Common myeloid progenitor, CD34-positive (primary cell): ENCODE results near the gene PROCA1.
A peak's percentile ranks its signal among the peaks of the same experiment; 100 is the strongest.

Experiments
- CTCF ChIA-PET: fragments of 350-600 bp; sonication (Branson Sonifier 250); formaldehyde crosslinking; loops from one replicate; lab custom pipeline; 2021; ENCODE audit warnings: antibody characterized with exemption; lab: Charles Lee
- POLR2A ChIA-PET: fragments of 350-600 bp; sonication (Branson Sonifier 250); formaldehyde crosslinking; loops from one replicate; lab custom pipeline; 2021; ENCODE audit warnings: antibody characterized with exemption; lab: Charles Lee
- DNase-seq, 3 donors: peaks; one replicate each; pipeline versions ENCODE4 v3.0.0 to v3.0.0-alpha.2; 2013
- H3K27ac ChIP-seq, 2 experiments: 1 replicate in 1 of 2; 2 replicates in 1 of 2; pipeline ENCODE4 v1.7.0; 2013; ENCODE audit warnings: inconsistent platforms in 2 of 2, low read length in 2 of 2, mild to moderate bottlenecking in 2 of 2, low read depth in 1 of 2, moderate library complexity in 1 of 2; ENCODE audit not compliant: severe bottlenecking in 2 of 2, insufficient read depth in 1 of 2, poor library complexity in 1 of 2
- H3K27me3 ChIP-seq, 5 experiments: replicated peaks in 2 of 5; 1 replicate in 3 of 5; 2 replicates in 2 of 5; pipeline versions ENCODE4 v1.6.1 to v1.7.0; 2013; ENCODE audit warnings: low read length in 4 of 5, mild to moderate bottlenecking in 2 of 5, moderate library complexity in 2 of 5, inconsistent platforms in 1 of 5; ENCODE audit not compliant: insufficient read depth in 5 of 5, control insufficient read depth in 4 of 5
- H3K36me3 ChIP-seq, 4 experiments: 1 replicate in 2 of 4; 2 replicates in 2 of 4; pipeline versions ENCODE4 v1.6.1 to v1.7.0; 2013; ENCODE audit warnings: low read length in 3 of 4, control low read depth in 1 of 4, mild to moderate bottlenecking in 1 of 4; ENCODE audit not compliant: control insufficient read depth in 4 of 4, insufficient read depth in 4 of 4
- H3K4me1 ChIP-seq, 4 experiments: 1 replicate in 3 of 4; 2 replicates in 1 of 4; pipeline versions ENCODE4 v1.6.1 to v1.7.1; 2013; ENCODE audit warnings: low read length in 3 of 4, mild to moderate bottlenecking in 3 of 4, control low read depth in 1 of 4, inconsistent platforms in 1 of 4, moderate library complexity in 1 of 4; ENCODE audit not compliant: control insufficient read depth in 4 of 4, insufficient read depth in 4 of 4; ENCODE audit errors: control extremely low read depth in 1 of 4
- H3K4me3 ChIP-seq, 7 experiments: 1 replicate in 4 of 7; 2 replicates in 3 of 7; pipeline versions ENCODE4 v1.5.1 to v1.7.0; 2013; ENCODE audit warnings: mild to moderate bottlenecking in 7 of 7, low read length in 6 of 7, moderate library complexity in 6 of 7, inconsistent platforms in 2 of 7, low read depth in 2 of 7, control low read depth in 1 of 7; ENCODE audit not compliant: insufficient read depth in 4 of 7, control insufficient read depth in 1 of 7; ENCODE audit errors: extremely low read depth in 1 of 7
- H3K9me3 ChIP-seq, 5 experiments: 1 replicate in 4 of 5; 2 replicates in 1 of 5; pipeline versions ENCODE4 v1.6.1 to v1.7.1; 2013; ENCODE audit warnings: low read length in 4 of 5, mild to moderate bottlenecking in 2 of 5, inconsistent platforms in 1 of 5, low read depth in 1 of 5, moderate library complexity in 1 of 5; ENCODE audit not compliant: control insufficient read depth in 4 of 5, insufficient read depth in 2 of 5; ENCODE audit errors: control extremely low read depth in 1 of 5
- WGBS: methylation state at CpG from one replicate; pipeline ENCODE4 v1.1.5; 2013; ENCODE audit not compliant: insufficient coverage; 5-methylcytosine and 5-hydroxymethylcytosine counted together

Gene PROCA1

DNA sequence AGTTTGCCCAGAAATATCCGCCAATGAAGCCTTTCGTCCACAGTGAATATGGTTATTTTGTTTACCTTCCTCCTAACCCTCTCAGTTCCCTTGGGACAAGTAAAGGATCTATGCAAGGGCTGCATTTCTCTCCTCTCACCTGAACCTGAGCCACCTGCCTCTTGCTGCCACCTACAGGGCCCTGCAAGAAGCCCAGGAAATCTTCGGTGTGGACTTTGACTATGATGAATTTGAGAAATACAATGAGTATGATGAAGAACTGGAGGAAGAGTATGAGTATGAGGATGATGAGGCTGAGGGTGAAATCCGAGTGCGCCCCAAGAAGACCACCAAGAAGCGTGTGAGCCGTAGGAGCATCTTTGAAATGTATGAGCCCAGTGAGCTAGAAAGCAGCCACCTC, 35.7 kb downstream of the PROCA1 start:
- ChIA-PET CTCF (interaction anchor here (0.7 to 4.6 kb wide), 11 partner anchors 8 to 35 kb away, joined by 3 to 36 read pairs (median 5); partner anchors contain the start of genes BLTP2, SDF2 and SUPT6H), POLR2A (no interaction called here)
- Histone ChIP-seq H3K27me3 (no peaks in the 10 kb centered on the region), H3K36me3 (peaks cover 42 to 93% (median 71%) of the 10 kb centered on the region in 4 experiments), H3K4me1 (no peaks in the 10 kb centered on the region), H3K4me3 (no peak overlapping the region), H3K9me3 (no peaks in the 10 kb centered on the region), H3K27ac (no peak overlapping the region)
- DNase-seq = peak; percentile 11 to 35 (median 32)
- 98% methylated on average over 6 of the region's 7 CpGs for WGBS

DNA sequence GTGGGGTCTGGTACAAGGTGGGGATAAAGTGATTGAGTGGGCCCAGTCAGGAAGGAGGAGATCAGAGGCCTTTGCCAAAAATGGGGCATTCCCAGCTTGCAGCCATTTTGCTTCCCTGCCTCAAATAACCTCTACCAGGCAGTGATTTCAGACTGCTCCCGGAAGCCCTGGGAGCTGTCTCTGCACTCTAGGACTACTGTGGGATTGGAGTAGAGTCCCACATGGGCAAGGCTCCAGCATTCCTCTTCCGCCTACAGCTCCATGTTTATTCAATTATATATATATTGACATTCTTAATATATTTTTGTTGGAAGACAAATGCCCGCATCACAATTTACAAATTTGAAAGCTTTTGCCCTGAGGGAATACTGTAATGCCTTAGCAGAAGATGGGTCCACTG, 36.2 kb downstream of the PROCA1 start:
- ChIA-PET CTCF (interaction anchor here (0.7 to 4.6 kb wide), 11 partner anchors 9 to 35 kb away, joined by 3 to 36 read pairs (median 5); partner anchors contain the start of genes BLTP2, SDF2 and SUPT6H), POLR2A (no interaction called here)
- Histone ChIP-seq H3K9me3 (no peaks in the 10 kb centered on the region), H3K36me3 (peaks cover 42 to 91% (median 69%) of the 10 kb centered on the region in 4 experiments), H3K4me1 (no peaks in the 10 kb centered on the region), H3K27me3 (no peaks in the 10 kb centered on the region), H3K4me3 (no peak overlapping the region), H3K27ac (no peak overlapping the region)
- no peak for DNase-seq
- no CpG with 5 or more reads among the region's 3 CpGs for WGBS

DNA sequence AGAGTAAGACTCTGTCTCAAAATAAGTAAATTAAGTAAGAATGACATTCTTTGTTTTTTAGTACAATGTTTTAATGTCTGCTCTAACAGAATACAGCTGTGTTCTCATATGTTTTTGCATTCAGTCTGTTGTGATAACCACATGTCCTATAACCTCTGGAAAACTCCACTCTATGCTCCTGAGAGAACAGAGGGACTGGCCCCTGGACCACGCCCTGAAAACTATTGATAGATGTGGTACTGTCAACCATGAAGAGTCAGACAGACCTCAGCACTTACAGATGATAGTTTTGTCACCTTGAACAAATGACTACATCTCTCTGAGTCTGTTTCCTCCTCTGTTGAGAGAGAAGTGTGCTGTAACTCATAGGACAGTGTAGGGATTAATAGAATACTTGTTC, 41.8 kb downstream of the PROCA1 start:
- no peak for DNase-seq
- Histone ChIP-seq H3K9me3 (no peaks in the 10 kb centered on the region), H3K27ac (no peak overlapping the region), H3K4me1 (peaks cover 0 to 2% (median 0%) of the 10 kb centered on the region in 4 experiments), H3K4me3 (no peak overlapping the region), H3K36me3 (peaks cover 26 to 69% (median 48%) of the 10 kb centered on the region in 4 experiments), H3K27me3 (no peaks in the 10 kb centered on the region)
- CTCF ChIA-PET = interaction anchor here (1.4 to 2.8 kb wide), 3 partner anchors 10 to 24 kb away, joined by 4 to 13 read pairs (median 6); partner anchors contain the start of gene BLTP2
- no CpG with 5 or more reads among the region's 1 CpG for WGBS
- POLR2A ChIA-PET = no interaction called here

DNA sequence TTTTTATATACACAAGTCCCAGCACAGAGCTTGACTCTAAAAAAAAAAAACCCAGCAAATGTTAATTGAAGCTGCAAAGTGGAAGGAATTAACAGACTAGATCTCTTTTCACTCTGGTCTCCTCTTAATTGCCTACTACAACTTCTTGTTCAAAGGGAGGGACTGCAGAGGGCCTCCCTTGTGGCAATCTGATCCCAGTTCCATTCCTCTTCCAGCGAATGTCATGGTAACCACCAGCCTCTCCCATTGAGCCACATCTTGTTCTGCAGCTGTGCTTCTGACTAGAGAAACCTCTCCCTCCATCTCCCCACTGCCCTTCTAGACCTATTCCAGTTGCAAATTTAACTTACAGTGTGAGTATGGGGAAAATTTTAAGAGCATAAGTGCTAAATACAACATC, 43.8 kb downstream of the PROCA1 start:
- WGBS = 100% methylated on average over 1 of the region's 1 CpG
- no peak overlapping the region for H3K27ac ChIP-seq

DNA sequence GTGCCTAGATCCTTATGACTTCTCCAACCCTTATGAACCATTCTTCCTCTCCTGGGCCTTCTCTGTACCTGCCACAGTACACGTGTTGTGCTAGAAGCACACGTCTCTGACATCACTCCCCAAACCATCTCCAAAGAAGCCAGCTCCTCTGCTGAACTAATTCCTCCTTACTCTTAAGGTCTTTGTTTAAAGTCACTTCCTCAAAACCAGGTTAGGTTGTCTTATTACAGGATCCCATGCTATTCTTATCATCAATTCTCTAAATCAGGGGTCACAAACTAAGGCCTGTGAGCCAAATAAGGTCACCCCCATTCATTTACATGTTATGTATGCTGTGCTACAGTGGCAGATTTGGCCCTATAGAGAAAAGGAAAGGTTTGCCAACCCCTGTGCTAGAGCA, 45.7 kb downstream of the PROCA1 start:
- CTCF ChIA-PET = interaction anchor here (0.8 to 1.6 kb wide), 3 partner anchors 10 to 25 kb away, joined by 3 to 5 read pairs (median 4); no protein-coding TSS in a partner anchor
- Histone ChIP-seq H3K4me1 (peaks cover 7 to 17% (median 13%) of the 10 kb centered on the region in 4 experiments), H3K27ac (no peak overlapping the region), H3K4me3 (no peak overlapping the region), H3K36me3 (peaks cover 3 to 35% (median 15%) of the 10 kb centered on the region in 4 experiments), H3K27me3 (no peaks in the 10 kb centered on the region), H3K9me3 (no peaks in the 10 kb centered on the region)
- WGBS = 94% methylated on average over 2 of the region's 2 CpGs
- POLR2A ChIA-PET = interaction anchor here (0.9 to 1.0 kb wide), 2 partner anchors 19 to 22 kb away, joined by 5 to 6 read pairs; no protein-coding TSS in a partner anchor
- DNase-seq = no peak

More for the DNA sequence above, 43.8 kb downstream of the PROCA1 start:
- POLR2A ChIA-PET = no interaction called here
- DNase-seq = no peak
- Histone ChIP-seq H3K27me3 (no peaks in the 10 kb centered on the region), H3K9me3 (no peaks in the 10 kb centered on the region), H3K36me3 (peaks cover 10 to 52% (median 28%) of the 10 kb centered on the region in 4 experiments), H3K4me3 (no peak overlapping the region), H3K4me1 (peaks cover 6 to 9% (median 7%) of the 10 kb centered on the region in 4 experiments)
- CTCF ChIA-PET = interaction anchor here (0.6 to 2.8 kb wide), 5 partner anchors 12 to 30 kb away, joined by 3 to 13 read pairs (median 3); partner anchors contain the start of gene BLTP2

DNA sequence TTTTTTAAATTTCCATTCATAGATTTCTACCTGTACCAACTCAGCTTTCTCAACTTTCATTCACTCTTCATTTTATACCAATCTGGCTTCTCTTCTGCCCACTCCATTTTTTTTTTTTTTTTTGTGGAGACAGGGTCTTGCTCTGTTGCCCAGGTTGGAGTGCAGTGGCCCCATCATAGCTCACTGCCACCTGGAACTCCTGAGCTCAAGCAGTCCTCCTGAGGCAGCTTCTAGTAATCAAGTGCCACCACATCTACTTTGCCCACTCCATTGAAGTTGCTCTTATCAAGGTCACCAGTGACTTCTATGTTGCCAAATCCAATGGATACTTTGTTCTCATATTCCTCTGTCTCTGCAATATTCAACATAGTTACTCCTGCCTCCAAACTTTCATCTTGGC, 48.0 kb downstream of the PROCA1 start:
- ChIA-PET POLR2A (interaction anchor here (4.5 kb wide), 1 partner anchor 18 kb away, joined by 31 read pairs; the partner anchor contains the start of gene BLTP2), CTCF (interaction anchor here (4.5 kb wide), 1 partner anchor 19 kb away, joined by 41 read pairs; the partner anchor contains the start of gene BLTP2)
- peaks cover 7 to 23% (median 19%) of the 10 kb centered on the region in 4 experiments for H3K4me1 ChIP-seq
- DNase-seq = peak in 1 of 3 donors; percentile 19
- peak overlapping the region in 1 of 7 experiments; percentile 100 for H3K4me3 ChIP-seq
- no peaks in the 10 kb centered on the region for H3K9me3 ChIP-seq
- peaks cover 3 to 34% (median 11%) of the 10 kb centered on the region in 4 experiments for H3K36me3 ChIP-seq
- peak overlapping the region in 1 of 2 experiments; percentile 100 for H3K27ac ChIP-seq
- no peaks in the 10 kb centered on the region for H3K27me3 ChIP-seq

DNA sequence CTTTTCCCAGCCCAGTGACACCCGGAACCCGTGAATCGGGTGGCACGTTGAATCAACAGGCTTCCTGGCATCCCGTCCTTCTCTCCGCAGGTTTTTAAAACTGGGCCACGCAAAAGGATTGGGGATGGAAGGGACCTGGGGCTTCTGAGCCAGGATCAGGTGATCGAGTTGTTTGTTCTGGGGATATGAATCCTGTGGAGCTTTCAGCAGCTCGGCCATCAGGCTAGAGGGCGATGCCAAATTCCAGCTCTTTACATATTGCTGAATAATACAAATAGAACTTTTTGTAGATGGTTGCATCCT, 49.2 kb downstream of the PROCA1 start:
- ChIA-PET CTCF (interaction anchor here (0.7 to 4.5 kb wide), 6 partner anchors 13 to 45 kb away, joined by 3 to 41 read pairs (median 12); partner anchors contain the start of gene BLTP2), POLR2A (interaction anchor here (0.6 to 4.5 kb wide), 6 partner anchors 9 to 206 kb away, joined by 3 to 31 read pairs (median 6); partner anchors contain the start of genes BLTP2, PROCA1 and RPL23A)
- no peaks in the 10 kb centered on the region for H3K27me3 ChIP-seq
- H3K4me1 ChIP-seq = peaks cover 7 to 23% (median 19%) of the 10 kb centered on the region in 4 experiments
- H3K4me3 ChIP-seq = peak overlapping the region; percentile 90 to 100 (median 96)
- DNase-seq = no peak
- H3K9me3 ChIP-seq = no peaks in the 10 kb centered on the region
- 0% methylated on average over 6 of the region's 10 CpGs for WGBS
- H3K27ac ChIP-seq = peak overlapping the region; percentile 99 to 100
- peaks cover 2 to 33% (median 8%) of the 10 kb centered on the region in 4 experiments for H3K36me3 ChIP-seq
